B cell (primary cell): Measurements from ENCODE around the gene CALML5. TPM values are rescaled to one million over a fixed set of nuclear protein-coding genes. Genes with fewer than 3 reads are reported as not detected.

Experiments used
- ATAC-seq: fragments of 200-7000 bp; cut with Tn5 transposase; one replicate; pipeline ENCODE4 v1.10.0; 2021; ENCODE audit warnings: low read depth, mild to moderate bottlenecking, moderate number of reproducible peaks, moderate library complexity
- CTCF ChIA-PET: fragments of 350-600 bp; sonication (Branson Sonifier 250); formaldehyde crosslinking; loops from one replicate; lab custom pipeline; 2021; ENCODE audit warnings: antibody characterized with exemption, inconsistent platforms; lab: Charles Lee
- POLR2A ChIA-PET: fragments of 350-600 bp; sonication (Branson Sonifier 250); formaldehyde crosslinking; loops from one replicate; lab custom pipeline; 2021; ENCODE audit warnings: antibody characterized with exemption; lab: Charles Lee
- DNase-seq: peaks from one replicate; pipeline ENCODE4 v3.0.0; 2013
- H2AFZ ChIP-seq: 2 replicates; pipeline ENCODE4 v1.6.1; 2012; ENCODE audit warnings: mild to moderate bottlenecking, low read depth, low read length; ENCODE audit not compliant: insufficient read depth, poor library complexity, severe bottlenecking
- H3K27ac ChIP-seq, 2 donors: 1 replicate in 1 of 2; 2 replicates in 1 of 2; pipeline ENCODE4 v1.5.1; 2012 to 2013; ENCODE audit warnings: low read length in 2 of 2, mild to moderate bottlenecking in 2 of 2, moderate library complexity in 1 of 2
- H3K27me3 ChIP-seq, 4 experiments: fragments of 200-600 bp in 1 of 4; sonication (generic) in 1 of 4; replicated peaks in 1 of 4; 1 replicate in 2 of 4; 2 replicates in 2 of 4; pipeline versions ENCODE4 v1.6.1 to v1.7.0; 2013 to 2016; ENCODE audit warnings: low read length in 3 of 4, mild to moderate bottlenecking in 2 of 4, mixed read lengths in 1 of 4, moderate library complexity in 1 of 4; ENCODE audit not compliant: insufficient read depth in 4 of 4, control insufficient read depth in 3 of 4; ENCODE audit errors: control extremely low read depth in 1 of 4
- H3K36me3 ChIP-seq, 2 experiments: replicated peaks in 1 of 2; 1 replicate in 1 of 2; 2 replicates in 1 of 2; pipeline versions ENCODE4 v1.6.1 to v1.7.1; 2013; ENCODE audit warnings: low read length in 1 of 2; ENCODE audit not compliant: insufficient read depth in 2 of 2, control insufficient read depth in 1 of 2; ENCODE audit errors: control extremely low read depth in 1 of 2, extremely low read depth in 1 of 2
- H3K4me1 ChIP-seq, 2 donors: fragments of 200-600 bp in 1 of 2; sonication (generic) in 1 of 2; 1 replicate in 1 of 2; 2 replicates in 1 of 2; pipeline versions ENCODE4 v1.5.1 to v1.6.1; 2013 to 2017; ENCODE audit warnings: low read length in 2 of 2; ENCODE audit not compliant: control insufficient read depth in 2 of 2, insufficient read depth in 2 of 2
- H3K4me2 ChIP-seq: replicated peaks from 2 replicates; pipeline ENCODE3; 2012; ENCODE audit warnings: mild to moderate bottlenecking, low read depth, low read length; ENCODE audit not compliant: poor library complexity, severe bottlenecking
- H3K4me3 ChIP-seq, 5 experiments: fragments of 200-600 bp in 1 of 5; sonication (generic) in 1 of 5; 1 replicate in 3 of 5; 2 replicates in 2 of 5; pipeline versions ENCODE4 v1.5.1 to v1.7.0; 2011 to 2016; ENCODE audit warnings: low read length in 4 of 5, mild to moderate bottlenecking in 4 of 5, low read depth in 2 of 5, control low read depth in 1 of 5, moderate library complexity in 1 of 5; ENCODE audit not compliant: insufficient read depth in 1 of 5; ENCODE audit errors: control extremely low read depth in 1 of 5, extremely low read depth in 1 of 5
- H3K79me2 ChIP-seq: fragments of 200-600 bp; sonication (generic); one replicate; pipeline ENCODE4 v1.6.0; 2016; ENCODE audit warnings: low read length; ENCODE audit not compliant: control insufficient read depth, insufficient read depth
- H3K9ac ChIP-seq: fragments of 200-600 bp; sonication (generic); 2 replicates; pipeline ENCODE4 v1.6.1; 2017; ENCODE audit warnings: mild to moderate bottlenecking, low read length, moderate library complexity
- H3K9me3 ChIP-seq, 3 donors: one replicate each; pipeline versions ENCODE4 v1.6.1 to v1.7.1; 2013; ENCODE audit warnings: low read length in 2 of 3; ENCODE audit not compliant: control insufficient read depth in 2 of 3, insufficient read depth in 1 of 3; ENCODE audit errors: control extremely low read depth in 1 of 3
- H4K20me1 ChIP-seq: 2 replicates; pipeline ENCODE4 v1.6.0; 2012; ENCODE audit warnings: mild to moderate bottlenecking, low read length; ENCODE audit not compliant: insufficient read depth, control insufficient read depth, poor library complexity, severe bottlenecking
- H3K27ac Mint-ChIP-seq: one replicate; pipeline ENCODE4 v1.8.0; 2021; ENCODE audit warnings: mixed read lengths
- H3K27me3 Mint-ChIP-seq: one replicate; pipeline ENCODE4 v1.8.0; 2021; ENCODE audit warnings: mixed read lengths
- H3K4me1 Mint-ChIP-seq: one replicate; pipeline ENCODE4 v1.8.0; 2021; ENCODE audit warnings: mixed read lengths
- H3K4me3 Mint-ChIP-seq: one replicate; pipeline ENCODE4 v1.8.0; 2021; ENCODE audit warnings: mixed read lengths
- H3K9me3 Mint-ChIP-seq: one replicate; pipeline ENCODE4 v1.8.0; 2022; ENCODE audit warnings: mixed read lengths; ENCODE audit not compliant: insufficient read depth
- CTCF ChIP-seq: fragments of 200-600 bp; IDR thresholded peaks from one replicate; pipeline ENCODE4 v1.8.0; 2022; ENCODE audit warnings: antibody characterized with exemption, mild to moderate bottlenecking
- EZH2 ChIP-seq: IDR thresholded peaks from 2 replicates; pipeline ENCODE4 v1.6.1; 2012; ENCODE audit warnings: borderline replicate concordance, low read depth, mild to moderate bottlenecking, moderate library complexity, low read length; ENCODE audit not compliant: insufficient read depth, poor library complexity, severe bottlenecking
- WGBS: methylation state at CpG from one replicate; pipeline ENCODE4 v1.1.5; 2013; ENCODE audit warnings: missing lambda C conversion rate; ENCODE audit not compliant: insufficient coverage; 5-methylcytosine and 5-hydroxymethylcytosine counted together
- intact Hi-C: fragments of 100-400 bp; cut with micrococcal nuclease; formaldehyde crosslinking; loops from one replicate; pipeline ENCODE4 v1.10.0; 2022
- polyA plus RNA-seq: library from polyadenylated mRNA; depleted of rRNA; stranded (reverse); fragments of >200 nt; gene quantifications from 2 replicates; pipeline ENCODE4 v1.2.3, GENCODE V29; 2012
- total RNA-seq, 2 donors: library from RNA; stranded (reverse); fragments of 120-200 nt in 1 of 2; gene quantifications; 1 replicate in 1 of 2; 2 replicates in 1 of 2; pipeline versions ENCODE4 v1.2.3 to v1.2.4, GENCODE V29; 2013 to 2022

Gene CALML5
- total and polyA plus RNA-seq, 2 donors (not counting 1 experiment from before 2014, with no cell fraction given): not detected

DNA sequence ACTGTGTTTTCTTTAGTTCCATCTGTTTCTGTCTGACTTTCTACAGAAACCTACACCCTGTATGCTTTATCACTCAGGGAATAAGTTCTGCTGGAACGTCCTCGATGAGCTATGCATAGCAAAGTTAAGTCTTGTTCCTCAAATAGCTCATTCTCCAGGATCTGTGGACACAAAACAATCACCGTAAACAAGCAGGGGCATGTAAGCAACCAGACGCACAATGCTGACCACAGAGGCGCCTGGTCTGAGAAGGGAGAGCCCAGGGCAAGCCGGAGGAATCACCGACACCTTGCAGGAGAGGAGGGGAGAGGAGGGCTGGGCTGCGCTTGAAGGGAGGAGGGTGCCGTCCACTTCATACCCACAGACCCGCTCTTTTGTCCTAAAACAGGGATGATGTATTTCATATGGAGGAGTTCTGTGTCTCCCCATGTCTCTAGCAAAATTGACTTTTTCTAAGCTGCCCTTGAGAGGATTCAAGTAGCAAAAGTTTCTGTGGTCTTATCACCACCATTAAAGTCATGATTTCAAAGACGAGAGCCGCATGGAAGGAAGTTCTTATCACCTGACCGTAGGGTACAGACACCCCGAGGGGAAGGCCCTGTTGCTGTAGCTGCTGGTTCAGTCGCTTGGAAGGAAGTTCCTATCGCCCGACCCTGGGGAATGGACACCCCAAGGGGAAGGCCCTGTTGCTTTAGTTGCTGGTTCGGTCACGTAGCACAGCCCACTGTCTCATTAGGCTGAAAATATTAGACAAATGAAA lies 39.7 kb upstream of the CALML5 start:
- Mint-ChIP-seq H3K27ac (no peak overlapping the region), H3K4me1 (peaks cover 3% of the 10 kb centered on the region), H3K4me3 (no peak overlapping the region), H3K9me3 (peaks cover 3% of the 10 kb centered on the region), H3K27me3 (no peaks in the 10 kb centered on the region)
- ChIA-PET POLR2A (no interaction called here), CTCF (interaction anchor here (1.7 kb wide), 1 partner anchor 83 kb away, joined by 8 read pairs; no protein-coding TSS in a partner anchor)
- H2AFZ ChIP-seq: peak overlapping the region; percentile 23
- no peak overlapping the region for H3K4me2 ChIP-seq
- H3K27ac ChIP-seq: no peak overlapping the region
- H3K4me1 ChIP-seq: no peaks in the 10 kb centered on the region
- intact Hi-C loops: no loop called here
- 50% methylated on average over 16 of the region's 19 CpGs for WGBS
- H3K9me3 ChIP-seq: peaks cover 0 to 7% (median 3%) of the 10 kb centered on the region in 3 donors
- no peaks in the 10 kb centered on the region for H3K79me2 ChIP-seq
- H3K27me3 ChIP-seq: no peaks in the 10 kb centered on the region
- no peak for TF ChIP-seq CTCF
- no peak for TF ChIP-seq EZH2
- no peaks in the 10 kb centered on the region for H3K36me3 ChIP-seq
- ATAC-seq: no peak
- H4K20me1 ChIP-seq: no peaks in the 10 kb centered on the region
- H3K4me3 ChIP-seq: no peak overlapping the region
- H3K9ac ChIP-seq: no peak overlapping the region
- DNase-seq: no peak

- H2AFZ ChIP-seq: no peak overlapping the region
- WGBS: 98% methylated on average over 9 of the region's 9 CpGs
Observed at GRCh38 chr10:5538446-5538845, 39.1 kb upstream of the CALML5 start.

More at GRCh38 chr10:5538446-5538845, 39.1 kb upstream of the CALML5 start:
- Histone ChIP-seq H3K4me1 (no peaks in the 10 kb centered on the region), H3K36me3 (no peaks in the 10 kb centered on the region), H3K79me2 (no peaks in the 10 kb centered on the region), H4K20me1 (no peaks in the 10 kb centered on the region), H3K27ac (no peak overlapping the region), H3K9me3 (peaks cover 0 to 7% (median 3%) of the 10 kb centered on the region in 3 donors), H3K27me3 (no peaks in the 10 kb centered on the region), H3K4me2 (no peak overlapping the region), H3K4me3 (no peak overlapping the region), H3K9ac (no peak overlapping the region)
- intact Hi-C loops: no loop called here
- Mint-ChIP-seq H3K4me3 (no peak overlapping the region), H3K27ac (no peak overlapping the region), H3K27me3 (no peaks in the 10 kb centered on the region), H3K9me3 (no peaks in the 10 kb centered on the region), H3K4me1 (peaks cover 3% of the 10 kb centered on the region)
- no peak for TF ChIP-seq CTCF
- no peak for TF ChIP-seq EZH2
- DNase-seq (no peak), ATAC-seq (no peak)
- ChIA-PET CTCF (interaction anchor here (1.7 kb wide), 1 partner anchor 84 kb away, joined by 8 read pairs; no protein-coding TSS in a partner anchor), POLR2A (no interaction called here)
